AG09319 (cell line): Measurements from ENCODE around the gene CDKN3.
"Not testable (repeated sequence)": the region's sequence is repeated elsewhere in the genome, so short reads cannot be mapped to it uniquely, and the experiment has no call there.

ENCODE experiments used
- DNase-seq: peaks from one replicate; pipeline ENCODE4 v3.0.0-alpha.2; 2010; ENCODE audit warnings: low read depth; ENCODE audit errors: extremely low read depth
- CTCF ChIP-seq: IDR thresholded peaks from 2 replicates; pipeline ENCODE4 v1.5.1; 2011; ENCODE audit warnings: low read depth, mild to moderate bottlenecking, inconsistent platforms, low read length, moderate library complexity

Gene CDKN3

GRCh38 chr14:54370323-54371198 lies 26.2 kb upstream of the CDKN3 start:
- DNase-seq, result no peak
- TF ChIP-seq CTCF, result no peak

- TF ChIP-seq CTCF, result no peak
- DNase-seq, result no peak
Observed at GRCh38 chr14:54374117-54374884, 22.5 kb upstream of the CDKN3 start.

GRCh38 chr14:54377501-54377900 lies 19.3 kb upstream of the CDKN3 start:
- no peak for TF ChIP-seq CTCF
- no peak for DNase-seq

GRCh38 chr14:54378893-54379292 lies 17.9 kb upstream of the CDKN3 start:
- DNase-seq, result not testable (repeated sequence)

- DNase-seq, result not testable (repeated sequence)
Observed at GRCh38 chr14:54380558-54380957, 16.2 kb upstream of the CDKN3 start.

GRCh38 chr14:54381821-54382220 lies 15.0 kb upstream of the CDKN3 start:
- TF ChIP-seq CTCF, result no peak
- DNase-seq, result no peak

GRCh38 chr14:54383835-54384234 lies 13.0 kb upstream of the CDKN3 start:
- TF ChIP-seq CTCF, result no peak
- no peak for DNase-seq

- DNase-seq, result no peak
Observed at GRCh38 chr14:54385556-54385955, 11.3 kb upstream of the CDKN3 start.

More at GRCh38 chr14:54385556-54385955, 11.3 kb upstream of the CDKN3 start:
- TF ChIP-seq CTCF, result no peak
